PC-3 (cell line): ENCODE results near the gene PRXL2A.

Experiments used
- CTCF ChIP-seq: fragments of 300-600 bp; sonication (generic); conservative IDR thresholded peaks from 2 replicates; pipeline ENCODE4 v1.5.1; 2017; ENCODE audit warnings: antibody characterized with exemption, low read depth, mild to moderate bottlenecking, low read length
- EZH2 ChIP-seq: fragments of 300-600 bp; sonication (generic); IDR thresholded peaks from one replicate; pipeline ENCODE4 v1.6.1; 2017; ENCODE audit warnings: antibody characterized with exemption, mild to moderate bottlenecking, low read length; ENCODE audit not compliant: unreplicated experiment
- EZH2phosphoT487 ChIP-seq: fragments of 300-600 bp; sonication (generic); IDR thresholded peaks from 2 replicates; pipeline ENCODE4 v1.6.1; 2018; ENCODE audit warnings: mild to moderate bottlenecking, antibody characterized with exemption, low read length, borderline replicate concordance

DNA sequence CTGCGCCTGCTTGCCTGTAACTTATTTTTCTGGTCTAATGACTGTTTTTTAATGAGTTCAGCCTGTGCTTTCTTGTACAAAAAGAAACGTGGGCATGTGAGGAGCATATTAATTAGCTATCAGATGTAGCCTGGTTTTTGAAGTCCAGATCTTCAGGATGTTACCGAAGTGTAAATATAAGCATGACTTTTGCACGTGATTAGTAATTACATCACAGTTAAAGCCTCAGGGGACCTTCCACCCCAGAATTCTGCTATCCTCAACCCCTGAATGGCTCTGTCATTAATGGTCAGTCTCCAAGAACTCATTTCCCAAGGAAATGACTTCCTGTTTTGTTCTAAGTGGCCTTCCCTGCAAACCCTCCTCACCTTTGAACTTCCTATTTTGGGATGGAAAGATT lies 2.1 kb upstream of the PRXL2A start:
- TF ChIP-seq CTCF (no peak), EZH2 (no peak), EZH2phosphoT487 (no peak)
